ENCODE data around the gene ATP6V0C.

Gene ATP6V0C

DNA sequence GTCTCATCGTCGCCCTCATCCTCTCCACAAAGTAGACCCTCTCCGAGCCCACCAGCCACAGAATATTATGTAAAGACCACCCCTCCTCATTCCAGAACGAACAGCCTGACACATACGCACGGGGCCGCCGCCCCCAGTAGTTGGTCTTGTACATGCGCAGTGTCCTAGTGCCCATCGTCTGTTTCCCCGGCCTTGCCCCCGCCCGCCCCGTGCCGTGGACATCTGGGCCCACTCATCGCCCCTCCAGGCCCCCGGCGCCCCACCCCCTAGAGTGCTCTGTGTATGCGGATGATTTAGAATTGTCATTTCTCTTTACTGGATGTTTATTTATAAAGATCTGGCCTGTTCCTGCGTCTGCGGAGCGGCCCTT lies 5.9 kb downstream of the ATP6V0C start:
- peaks cover 39% of the 10 kb centered on the region for H3K79me1 ChIP-seq (ENCODE audit: low read depth, low read length)

GRCh38 chr16:2520097-2520783 lies 6.5 kb downstream of the ATP6V0C start, which contains the start of gene AMDHD2:
AMDHD2 (plus strand) TSS chr16:2520371; CDS start chr16:2520459, 88 bp downstream.
- peak within 1 kb of the TSS; percentile 67 to 95 for H3K4me3 ChIP-seq (ENCODE audit: low read length in 2 of 2)
- peak within 1 kb of the TSS; percentile 41 for H2BK12ac ChIP-seq (ENCODE audit: low read length)
- H2BK15ac ChIP-seq (ENCODE audit: low read length): no peak within 1 kb of the TSS
- H3K9me3 ChIP-seq (replicated peaks in 1 of 2; ENCODE audit: control insufficient read depth in 2 of 2, insufficient read depth in 1 of 2, low read depth in 1 of 2, low read length in 2 of 2): no peaks in the 10 kb centered on the region
- peak within 1 kb of the TSS; percentile 85 for H3K18ac ChIP-seq (ENCODE audit: low read length)
- H3K4me2 ChIP-seq (ENCODE audit: insufficient read depth, low read length, poor library complexity, severe bottlenecking): peak within 1 kb of the TSS; percentile 86
- H4K91ac ChIP-seq (ENCODE audit: low read depth, low read length, poor library complexity): no peak within 1 kb of the TSS
- H2AFZ ChIP-seq (ENCODE audit: low read length): peak within 1 kb of the TSS; percentile 86
- peaks cover 9 to 10% of the 10 kb centered on the region in 2 donors for H3K4me1 ChIP-seq (ENCODE audit: control insufficient read depth in 2 of 2, insufficient read depth in 1 of 2, low read depth in 1 of 2, low read length in 2 of 2)
- peak within 1 kb of the TSS; percentile 63 for H2AK5ac ChIP-seq (ENCODE audit: low read depth, low read length)
- no peak within 1 kb of the TSS for H3K4ac ChIP-seq (ENCODE audit: low read length)
- H2BK5ac ChIP-seq (ENCODE audit: low read length): peak within 1 kb of the TSS; percentile 66
- H2BK120ac ChIP-seq (ENCODE audit: low read depth, low read length): no peak within 1 kb of the TSS
- peaks cover 35% of the 10 kb centered on the region for H3K79me1 ChIP-seq (ENCODE audit: low read depth, low read length)
- no peaks in the 10 kb centered on the region for H3K27me3 ChIP-seq (ENCODE audit: control insufficient read depth in 3 of 3, insufficient read depth in 3 of 3, low read depth in 1 of 3, low read length in 3 of 3)
- no CpG with 5 or more reads among the region's 83 CpGs for WGBS, 2 donors (ENCODE audit: extremely low coverage in 2 of 2, insufficient read length in 2 of 2, insufficient replicate concordance in 1 of 2)
- DNase-seq (ENCODE audit: low spot score): peak; percentile 86
- H3K27ac ChIP-seq (replicated peaks; ENCODE audit: low read length): no peak within 1 kb of the TSS
- peaks cover 15 to 56% of the 10 kb centered on the region in 2 donors for H3K36me3 ChIP-seq (replicated peaks in 1 of 2; ENCODE audit: control insufficient read depth in 2 of 2, insufficient read depth in 2 of 2, low read length in 2 of 2)
- H3K9ac ChIP-seq (ENCODE audit: low read depth, low read length, poor library complexity): peak within 1 kb of the TSS; percentile 94
- H4K8ac ChIP-seq (ENCODE audit: low read depth, low read length): peak within 1 kb of the TSS; percentile 65
- peak within 1 kb of the TSS; percentile 38 for H3K14ac ChIP-seq (ENCODE audit: low read length)
- H3K23ac ChIP-seq (ENCODE audit: low read depth, low read length, poor library complexity): peak within 1 kb of the TSS; percentile 98

More for the DNA sequence above, 5.9 kb downstream of the ATP6V0C start:
- Histone ChIP-seq H2AK5ac (ENCODE audit: low read depth, low read length) (no peak overlapping the region), H2BK120ac (ENCODE audit: low read depth, low read length) (no peak overlapping the region), H2AFZ (ENCODE audit: low read length) (peak overlapping the region; percentile 86), H3K14ac (ENCODE audit: low read length) (no peak overlapping the region), H4K91ac (ENCODE audit: low read depth, low read length, poor library complexity) (no peak overlapping the region), H3K27me3 (ENCODE audit: control insufficient read depth in 3 of 3, insufficient read depth in 3 of 3, low read depth in 1 of 3, low read length in 3 of 3) (no peaks in the 10 kb centered on the region), H3K4me3 (ENCODE audit: low read length in 2 of 2) (peak overlapping the region in 1 of 2 donors; percentile 67), H3K27ac (replicated peaks; ENCODE audit: low read length) (no peak overlapping the region), H3K4ac (ENCODE audit: low read length) (no peak overlapping the region), H3K9me3 (replicated peaks in 1 of 2; ENCODE audit: control insufficient read depth in 2 of 2, insufficient read depth in 1 of 2, low read depth in 1 of 2, low read length in 2 of 2) (no peaks in the 10 kb centered on the region), H3K4me2 (ENCODE audit: insufficient read depth, low read length, poor library complexity, severe bottlenecking) (peak overlapping the region; percentile 86), H4K8ac (ENCODE audit: low read depth, low read length) (no peak overlapping the region), H2BK12ac (ENCODE audit: low read length) (no peak overlapping the region), H3K23ac (ENCODE audit: low read depth, low read length, poor library complexity) (no peak overlapping the region), H3K9ac (ENCODE audit: low read depth, low read length, poor library complexity) (no peak overlapping the region), H2BK15ac (ENCODE audit: low read length) (no peak overlapping the region), H3K18ac (ENCODE audit: low read length) (no peak overlapping the region), H2BK5ac (ENCODE audit: low read length) (peak overlapping the region; percentile 66), H3K36me3 (replicated peaks in 1 of 2; ENCODE audit: control insufficient read depth in 2 of 2, insufficient read depth in 2 of 2, low read length in 2 of 2) (peaks cover 15 to 51% of the 10 kb centered on the region in 2 donors), H3K4me1 (ENCODE audit: control insufficient read depth in 2 of 2, insufficient read depth in 1 of 2, low read depth in 1 of 2, low read length in 2 of 2) (peaks cover 14 to 16% of the 10 kb centered on the region in 2 donors)
- no CpG with 5 or more reads among the region's 22 CpGs for WGBS, 2 donors (ENCODE audit: extremely low coverage in 2 of 2, insufficient read length in 2 of 2, insufficient replicate concordance in 1 of 2)
- no peak for DNase-seq (ENCODE audit: low spot score)

- Histone ChIP-seq H3K4me2 (ENCODE audit: insufficient read depth, low read length, poor library complexity, severe bottlenecking) (peak overlapping the region; percentile 86), H3K9ac (ENCODE audit: low read depth, low read length, poor library complexity) (peak overlapping the region; percentile 94), H2AK5ac (ENCODE audit: low read depth, low read length) (peak overlapping the region; percentile 63), H3K27me3 (ENCODE audit: control insufficient read depth in 3 of 3, insufficient read depth in 3 of 3, low read depth in 1 of 3, low read length in 3 of 3) (no peaks in the 10 kb centered on the region), H2BK15ac (ENCODE audit: low read length) (no peak overlapping the region), H3K36me3 (replicated peaks in 1 of 2; ENCODE audit: control insufficient read depth in 2 of 2, insufficient read depth in 2 of 2, low read length in 2 of 2) (peaks cover 15 to 51% of the 10 kb centered on the region in 2 donors), H3K4ac (ENCODE audit: low read length) (no peak overlapping the region), H3K18ac (ENCODE audit: low read length) (no peak overlapping the region), H3K14ac (ENCODE audit: low read length) (peak overlapping the region; percentile 38), H3K27ac (replicated peaks; ENCODE audit: low read length) (no peak overlapping the region), H3K4me1 (ENCODE audit: control insufficient read depth in 2 of 2, insufficient read depth in 1 of 2, low read depth in 1 of 2, low read length in 2 of 2) (peaks cover 3 to 7% of the 10 kb centered on the region in 2 donors), H2AFZ (ENCODE audit: low read length) (peak overlapping the region; percentile 45), H4K91ac (ENCODE audit: low read depth, low read length, poor library complexity) (no peak overlapping the region), H2BK12ac (ENCODE audit: low read length) (no peak overlapping the region), H3K4me3 (ENCODE audit: low read length in 2 of 2) (peak overlapping the region; percentile 67 to 78), H3K23ac (ENCODE audit: low read depth, low read length, poor library complexity) (peak overlapping the region; percentile 80), H3K9me3 (replicated peaks in 1 of 2; ENCODE audit: control insufficient read depth in 2 of 2, insufficient read depth in 1 of 2, low read depth in 1 of 2, low read length in 2 of 2) (no peaks in the 10 kb centered on the region), H4K8ac (ENCODE audit: low read depth, low read length) (peak overlapping the region; percentile 65), H3K79me1 (ENCODE audit: low read depth, low read length) (peaks cover 31% of the 10 kb centered on the region), H2BK120ac (ENCODE audit: low read depth, low read length) (no peak overlapping the region), H2BK5ac (ENCODE audit: low read length) (no peak overlapping the region)
- WGBS, 2 donors (ENCODE audit: extremely low coverage in 2 of 2, insufficient read length in 2 of 2, insufficient replicate concordance in 1 of 2): no CpG with 5 or more reads among the region's 41 CpGs
- no peak for DNase-seq (ENCODE audit: low spot score)
These were observed 7.2 kb downstream of the ATP6V0C start for GRCh38 chr16:2520784-2521531.

GRCh38 chr16:2523801-2524231 lies 10.1 kb downstream of the ATP6V0C start:
- Histone ChIP-seq H3K27ac (replicated peaks; ENCODE audit: low read length) (no peak overlapping the region), H4K8ac (ENCODE audit: low read depth, low read length) (no peak overlapping the region), H3K9me3 (replicated peaks in 1 of 2; ENCODE audit: control insufficient read depth in 2 of 2, insufficient read depth in 1 of 2, low read depth in 1 of 2, low read length in 2 of 2) (no peaks in the 10 kb centered on the region), H3K36me3 (replicated peaks in 1 of 2; ENCODE audit: control insufficient read depth in 2 of 2, insufficient read depth in 2 of 2, low read length in 2 of 2) (peaks cover 21 to 56% of the 10 kb centered on the region in 2 donors), H3K4me1 (ENCODE audit: control insufficient read depth in 2 of 2, insufficient read depth in 1 of 2, low read depth in 1 of 2, low read length in 2 of 2) (peaks cover 0 to 7% of the 10 kb centered on the region in 2 donors), H2AK5ac (ENCODE audit: low read depth, low read length) (no peak overlapping the region), H2BK12ac (ENCODE audit: low read length) (no peak overlapping the region), H3K4me2 (ENCODE audit: insufficient read depth, low read length, poor library complexity, severe bottlenecking) (no peak overlapping the region), H3K23ac (ENCODE audit: low read depth, low read length, poor library complexity) (peak overlapping the region; percentile 6), H3K18ac (ENCODE audit: low read length) (no peak overlapping the region), H2BK5ac (ENCODE audit: low read length) (no peak overlapping the region), H2BK15ac (ENCODE audit: low read length) (no peak overlapping the region), H4K91ac (ENCODE audit: low read depth, low read length, poor library complexity) (no peak overlapping the region), H3K27me3 (ENCODE audit: control insufficient read depth in 3 of 3, insufficient read depth in 3 of 3, low read depth in 1 of 3, low read length in 3 of 3) (no peaks in the 10 kb centered on the region), H2AFZ (ENCODE audit: low read length) (no peak overlapping the region), H3K4me3 (ENCODE audit: low read length in 2 of 2) (no peak overlapping the region), H3K4ac (ENCODE audit: low read length) (no peak overlapping the region), H3K79me1 (ENCODE audit: low read depth, low read length) (peaks cover 17% of the 10 kb centered on the region), H3K9ac (ENCODE audit: low read depth, low read length, poor library complexity) (no peak overlapping the region), H2BK120ac (ENCODE audit: low read depth, low read length) (no peak overlapping the region), H3K14ac (ENCODE audit: low read length) (no peak overlapping the region)
- DNase-seq (ENCODE audit: low spot score): no peak
- WGBS, 2 donors (ENCODE audit: extremely low coverage in 2 of 2, insufficient read length in 2 of 2, insufficient replicate concordance in 1 of 2): no CpG with 5 or more reads among the region's 6 CpGs
